HG03060 (cell line): ENCODE measurements around the gene MIR17HG.
"Not testable (repeated sequence)": the region's sequence is repeated elsewhere in the genome, so short reads cannot be mapped to it uniquely, and the experiment has no call there.

ENCODE experiments used
- ATAC-seq: cut with Tn5 transposase; IDR thresholded peaks from one replicate; pipeline ENCODE4 v1.9.1; 2021; ENCODE audit warnings: low read depth, moderate number of reproducible peaks; ENCODE audit not compliant: unreplicated experiment

MIR17HG gene

GRCh38 chr13:91347202-91347995, at the start of gene MIR17HG:
Gene MIR17HG, plus strand, starts transcription at chr13:91347687.
- ATAC-seq, result peak; percentile 39

DNA sequence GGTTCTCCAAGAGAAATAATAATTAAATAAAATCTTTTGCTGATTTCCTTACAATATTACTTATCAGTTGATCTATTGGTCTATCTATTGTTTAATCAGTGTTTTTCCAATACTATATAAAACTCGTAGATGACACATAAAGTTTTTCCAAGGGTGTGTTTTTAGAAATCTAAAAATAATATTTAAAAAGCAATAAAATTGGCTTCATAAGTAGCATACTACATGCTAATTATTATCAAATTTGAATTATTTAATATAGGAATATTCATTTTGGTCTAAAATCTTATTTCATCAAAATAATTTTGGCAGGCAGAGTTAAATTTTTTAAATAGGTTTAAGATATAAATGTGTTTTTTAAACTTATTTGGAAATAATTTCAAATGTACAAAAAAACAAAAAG, 49.4 kb upstream of the MIR17HG start:
- ATAC-seq, result no peak

DNA sequence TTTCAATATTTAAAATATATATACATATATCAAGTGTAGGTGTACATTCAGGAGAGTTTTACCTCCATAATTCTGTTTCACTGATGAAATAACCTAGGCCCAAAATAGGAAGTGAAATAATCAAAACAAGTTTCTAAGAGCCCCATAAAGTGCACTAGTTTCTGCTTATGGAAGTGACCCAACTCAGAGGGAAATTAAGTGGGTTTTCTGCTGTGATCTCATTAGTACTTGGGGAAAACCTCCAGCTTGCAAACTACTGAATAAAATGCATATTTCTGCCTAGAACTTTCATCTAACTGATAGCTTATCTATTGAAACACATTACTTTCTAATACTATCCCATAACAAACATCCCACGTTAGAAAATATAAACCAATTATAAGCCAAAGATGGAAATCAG, 45.4 kb upstream of the MIR17HG start:
- ATAC-seq, result peak; percentile 72

- ATAC-seq, result no peak
These were observed 44.5 kb upstream of the MIR17HG start for GRCh38 chr13:91303031-91303430.

DNA sequence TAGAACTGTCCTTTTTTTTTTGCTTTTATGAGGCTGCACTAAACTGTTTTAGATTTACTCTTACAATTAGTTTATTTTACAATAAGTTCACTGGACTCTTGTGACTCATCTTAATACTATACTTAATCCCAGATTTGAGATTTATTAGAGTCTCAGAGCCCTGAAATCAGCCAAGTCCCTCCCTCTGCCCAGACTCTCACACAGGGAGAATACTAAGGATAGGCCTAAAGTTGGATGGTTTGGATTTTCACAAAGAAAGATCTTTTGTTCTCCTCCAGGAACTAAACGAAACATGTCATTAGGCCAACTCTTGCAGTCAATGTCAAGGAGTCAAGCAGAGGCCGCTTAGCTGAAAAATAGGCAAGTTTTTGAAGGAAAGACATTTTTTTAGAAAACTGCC, 42.7 kb upstream of the MIR17HG start:
- no peak for ATAC-seq

DNA sequence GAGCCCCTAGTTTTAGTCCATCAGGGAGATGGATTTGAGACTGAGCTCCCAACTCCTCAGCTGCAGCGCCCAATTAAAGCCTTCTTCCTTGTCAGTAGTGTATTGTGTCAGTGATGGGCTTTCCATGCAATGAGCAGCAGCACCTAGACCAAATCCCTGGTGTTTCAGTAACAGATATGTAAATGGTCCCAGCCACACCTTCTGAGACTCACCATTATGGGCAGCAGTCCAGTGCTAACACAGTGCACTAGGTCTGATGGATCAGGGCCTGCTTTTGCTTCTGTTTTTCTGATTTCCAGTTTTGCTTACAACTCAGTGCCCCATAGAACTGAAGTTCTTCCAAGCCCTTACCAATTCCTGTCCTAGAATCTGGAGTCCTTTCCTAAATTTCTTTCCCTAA, 41.8 kb upstream of the MIR17HG start:
- ATAC-seq, result no peak

DNA sequence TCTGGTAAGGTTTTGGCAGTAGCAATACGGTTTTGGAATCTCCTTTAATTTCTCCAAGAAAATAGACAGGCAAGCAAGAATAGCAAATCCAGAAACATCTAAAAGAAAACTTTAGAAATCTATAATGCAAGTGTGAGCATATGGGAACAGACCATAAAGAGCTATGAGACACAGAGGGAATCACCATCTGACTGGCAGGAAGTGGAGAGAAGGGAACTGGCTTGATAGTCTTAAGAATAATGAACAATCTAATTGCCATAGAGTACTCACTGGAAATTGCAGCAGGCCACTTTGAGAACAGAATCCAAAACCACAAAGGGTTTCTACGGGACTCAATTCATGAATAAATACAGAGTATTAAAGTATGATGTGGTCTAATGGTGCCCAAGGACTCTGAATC, 39.6 kb upstream of the MIR17HG start:
- ATAC-seq, result no peak

DNA sequence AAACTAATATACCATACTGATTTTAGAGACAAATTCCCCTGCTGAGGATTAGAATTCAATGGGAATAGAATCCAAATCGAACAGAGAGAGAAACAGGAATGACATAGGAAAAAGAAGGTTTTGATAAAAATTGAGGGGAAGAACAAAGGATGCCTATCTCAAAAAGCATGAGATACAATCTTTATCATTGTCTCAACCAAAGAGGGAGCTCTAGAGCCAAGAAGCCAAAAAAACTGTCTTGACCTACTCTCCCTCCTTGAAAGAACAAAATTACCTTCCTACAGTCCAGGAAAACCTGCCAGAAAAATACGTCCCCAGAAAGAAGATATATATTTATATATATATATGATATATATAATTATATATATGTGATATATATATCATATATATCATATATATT, 39.2 kb upstream of the MIR17HG start:
- ATAC-seq, result no peak

DNA sequence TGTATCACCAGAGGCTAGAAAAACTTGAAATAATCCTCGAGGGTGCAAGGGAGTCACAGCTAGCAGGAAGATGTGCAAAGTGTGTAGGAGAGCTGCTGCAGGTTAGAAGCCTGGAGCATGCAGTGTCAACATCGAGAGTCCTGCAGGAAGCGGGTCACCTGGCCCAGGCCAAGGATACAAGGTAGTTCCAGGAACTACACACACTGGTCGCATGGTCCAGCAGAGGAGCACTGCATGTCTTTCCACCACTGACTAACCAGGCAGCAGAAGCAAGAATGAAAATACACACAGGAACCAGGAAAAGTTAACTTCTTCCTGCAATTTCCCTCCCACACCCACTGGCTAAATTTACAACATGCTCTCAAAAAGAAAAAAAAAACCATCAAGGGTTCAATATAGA, 36.0 kb upstream of the MIR17HG start:
- no peak for ATAC-seq

DNA sequence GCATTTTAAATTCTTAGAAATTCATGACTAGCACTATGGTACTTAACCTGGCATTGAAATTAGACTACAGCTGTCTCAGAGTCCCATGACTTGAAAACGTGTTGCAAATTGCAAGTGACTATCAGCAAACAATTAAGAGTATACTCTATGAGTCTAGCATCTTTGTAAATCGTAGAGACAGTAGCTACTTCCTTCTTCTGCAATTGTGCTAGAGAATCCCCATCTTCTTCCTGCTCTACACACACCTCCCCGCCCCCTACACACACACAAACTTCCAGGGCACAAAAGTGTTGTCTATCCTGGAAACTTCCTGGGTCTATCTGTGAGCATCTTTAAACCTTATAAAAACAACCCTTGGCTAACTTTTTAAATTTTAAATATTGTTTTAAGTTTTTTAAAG, 35.2 kb upstream of the MIR17HG start:
- ATAC-seq, result no peak

- ATAC-seq, result peak; percentile 54
These were observed 34.4 kb upstream of the MIR17HG start for GRCh38 chr13:91313103-91313502.

DNA sequence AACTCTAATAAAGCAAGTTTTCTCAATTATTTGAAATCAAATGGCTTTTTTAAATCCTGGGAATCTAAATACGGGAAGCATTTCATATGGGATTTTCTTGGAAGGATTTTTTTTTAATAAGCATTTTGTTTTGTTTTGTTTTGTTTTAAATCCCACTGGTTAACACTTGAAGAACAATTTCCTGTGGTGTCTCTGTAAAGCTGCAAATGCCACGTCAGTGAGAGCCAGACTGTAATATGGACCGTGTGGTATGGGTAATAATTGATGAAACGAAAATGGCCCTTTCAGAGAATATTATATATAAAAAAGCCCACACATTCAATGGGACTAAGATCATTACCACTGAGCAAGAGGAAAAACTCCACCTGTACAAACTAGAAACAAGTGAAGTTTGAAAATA, 33.9 kb upstream of the MIR17HG start:
- ATAC-seq, result peak; percentile 66

DNA sequence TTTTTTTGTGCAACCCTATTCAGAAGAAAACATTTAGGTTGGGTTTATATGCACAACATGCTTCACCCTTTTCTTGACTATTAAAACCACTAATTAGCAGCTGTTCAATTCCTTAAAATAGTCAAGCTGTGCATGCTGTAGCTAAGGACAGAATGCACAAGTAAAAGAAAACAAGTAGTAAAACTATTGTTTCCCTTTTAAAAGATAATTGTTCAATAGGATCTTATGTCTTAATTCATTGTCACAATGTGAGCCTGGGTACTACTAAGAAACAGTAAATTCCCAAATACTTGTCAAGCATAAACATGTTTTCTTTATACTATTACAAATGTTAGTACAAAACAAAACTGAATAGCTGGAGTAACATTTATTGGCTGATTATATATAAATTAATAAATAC, 32.6 kb upstream of the MIR17HG start:
- no peak for ATAC-seq

- no peak for ATAC-seq
These were observed 28.6 kb upstream of the MIR17HG start for GRCh38 chr13:91318886-91319285.

DNA sequence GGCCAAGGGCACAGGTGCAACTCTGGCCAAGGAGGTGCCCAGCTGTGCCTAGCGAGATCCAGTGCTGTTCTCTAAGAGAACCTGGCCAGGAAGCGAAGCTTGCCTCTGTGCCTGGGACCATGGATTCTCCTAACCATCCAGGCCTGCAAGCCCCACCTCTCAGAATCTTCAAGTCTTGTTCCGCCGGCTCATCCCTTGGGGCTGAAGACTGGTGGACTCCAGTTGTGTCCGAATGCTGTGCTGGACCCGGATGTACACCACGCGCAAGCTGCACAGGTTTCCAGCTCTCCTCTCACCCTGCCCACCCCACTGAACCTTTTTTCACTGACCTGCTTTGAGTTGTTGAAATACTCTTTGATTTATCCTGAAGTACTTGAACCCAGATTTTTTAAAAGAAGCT, 27.5 kb upstream of the MIR17HG start:
- no peak for ATAC-seq

GRCh38 chr13:91320990-91321389, 26.5 kb upstream of the MIR17HG start:
- not testable (repeated sequence) for ATAC-seq

DNA sequence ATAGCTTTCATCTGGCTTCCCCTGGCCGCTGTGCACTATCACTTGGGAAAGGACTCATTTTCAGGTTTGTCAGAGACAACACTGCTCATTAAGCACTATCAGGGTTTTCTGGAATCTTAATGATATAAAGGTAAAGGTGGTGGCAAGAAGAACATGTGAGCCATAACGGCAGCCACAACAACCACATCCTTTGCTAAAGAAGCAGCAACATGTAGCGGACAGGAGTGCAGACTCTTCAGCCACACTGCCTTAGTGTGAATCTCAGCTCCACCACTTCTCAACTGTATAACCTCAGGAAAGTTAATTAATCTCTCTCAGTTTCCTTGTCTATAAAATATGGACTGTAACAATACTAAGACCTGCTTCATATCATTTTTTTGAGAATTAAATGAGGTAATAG, 24.1 kb upstream of the MIR17HG start:
- no peak for ATAC-seq

DNA sequence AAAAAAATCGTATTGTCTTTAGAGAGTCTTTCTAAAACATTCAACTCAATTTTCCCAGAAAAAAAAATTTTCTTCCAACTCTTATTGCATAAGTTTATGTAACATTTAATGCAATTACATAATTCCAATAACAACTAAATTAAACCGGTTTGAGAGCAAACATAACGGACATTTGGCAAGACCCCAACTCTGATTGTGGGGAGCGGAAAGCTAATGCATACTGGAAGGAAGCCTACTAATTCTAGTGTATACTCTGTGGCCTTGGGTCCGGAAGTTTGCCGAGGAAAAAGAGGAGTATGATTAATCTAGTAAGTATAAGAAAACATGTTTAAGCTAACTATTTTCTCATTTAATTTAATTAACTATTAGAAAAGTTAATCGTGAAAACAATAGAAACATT, 21.3 kb upstream of the MIR17HG start:
- no peak for ATAC-seq

GRCh38 chr13:91328726-91329125, 18.8 kb upstream of the MIR17HG start:
- no peak for ATAC-seq

GRCh38 chr13:91329733-91330132, 17.8 kb upstream of the MIR17HG start:
- ATAC-seq, result no peak

DNA sequence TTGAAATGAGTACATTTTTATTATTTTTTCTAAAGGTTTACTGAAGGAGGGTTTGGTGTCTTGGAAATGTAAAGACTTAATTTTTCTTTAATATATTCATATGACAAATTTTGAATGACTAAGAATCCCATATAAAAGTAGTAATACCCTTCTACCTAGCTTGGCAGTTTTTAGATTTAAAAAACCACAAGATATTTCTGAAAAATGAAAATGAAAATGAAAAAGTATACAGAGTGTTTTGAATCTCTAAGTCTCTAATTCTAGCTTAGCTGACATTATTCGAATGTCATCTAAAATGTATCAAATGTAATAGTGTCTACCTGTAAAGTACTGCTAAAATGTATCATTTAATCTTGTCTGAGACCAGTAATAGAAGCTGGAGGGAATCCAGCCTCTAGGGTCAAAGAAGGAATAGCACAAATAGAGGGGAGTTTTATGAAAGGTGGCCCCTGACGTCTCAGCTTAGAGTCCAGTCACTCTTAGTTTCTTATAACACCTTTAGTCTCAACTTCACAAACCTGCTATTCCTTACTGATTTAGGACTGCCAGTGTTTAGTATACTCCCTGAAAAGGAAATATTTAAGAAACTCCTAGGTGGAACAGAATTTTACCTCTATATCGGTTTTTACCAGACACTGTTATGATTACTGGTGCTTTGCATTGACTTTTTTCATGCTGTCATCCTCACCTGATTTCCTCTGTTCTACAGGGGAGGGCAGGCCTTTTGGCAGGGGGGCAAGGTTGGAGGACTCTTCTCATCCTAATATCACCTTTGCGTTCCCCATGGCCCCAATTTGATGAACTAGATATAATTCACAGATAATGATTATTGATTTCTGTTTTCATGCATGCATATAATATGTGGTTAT, 16.2 kb upstream of the MIR17HG start:
- ATAC-seq, result peak; percentile 55

DNA sequence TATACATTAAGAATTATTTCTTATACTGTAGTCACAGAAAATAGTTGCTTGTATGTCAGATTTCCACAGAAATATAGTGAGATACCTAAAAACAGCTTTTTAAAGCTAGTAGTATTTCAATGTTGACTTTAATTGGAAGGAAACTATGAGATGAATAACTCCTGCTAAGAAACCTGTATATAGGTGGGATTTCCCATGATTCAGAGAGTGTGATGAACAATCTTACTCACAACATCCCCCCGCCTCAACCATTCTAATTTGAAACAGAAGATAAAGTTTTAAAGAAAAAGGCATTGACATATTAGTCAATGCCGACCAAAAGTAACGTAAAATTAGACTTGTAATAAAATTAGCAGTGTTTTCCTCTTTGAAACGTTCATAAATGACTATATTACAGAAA, 1.4 kb upstream of the MIR17HG start:
- no peak for ATAC-seq
